Measurements from ENCODE around the gene ADCY2. TPM values are rescaled to one million over a fixed set of nuclear protein-coding genes. Genes with fewer than 3 reads are reported as not detected.
A peak's percentile ranks its signal among the peaks of the same experiment; 100 is the strongest.

The ADCY2 gene
- total RNA-seq, 1 experiment from 2014 or later: 17.3 TPM

- no peaks in the 10 kb centered on the region for H3K36me3 ChIP-seq (replicated peaks; ENCODE audit: control insufficient read depth, insufficient read depth, low read length)
- DNase-seq: no peak
- no peak overlapping the region for H3K4me3 ChIP-seq (ENCODE audit: insufficient read depth, low read depth, low read length)
- H3K27me3 ChIP-seq (ENCODE audit: control insufficient read depth, insufficient read depth, low read length): no peaks in the 10 kb centered on the region
These were observed 7.4 kb upstream of the ADCY2 start for GRCh38 chr5:7388553-7388952.

DNA sequence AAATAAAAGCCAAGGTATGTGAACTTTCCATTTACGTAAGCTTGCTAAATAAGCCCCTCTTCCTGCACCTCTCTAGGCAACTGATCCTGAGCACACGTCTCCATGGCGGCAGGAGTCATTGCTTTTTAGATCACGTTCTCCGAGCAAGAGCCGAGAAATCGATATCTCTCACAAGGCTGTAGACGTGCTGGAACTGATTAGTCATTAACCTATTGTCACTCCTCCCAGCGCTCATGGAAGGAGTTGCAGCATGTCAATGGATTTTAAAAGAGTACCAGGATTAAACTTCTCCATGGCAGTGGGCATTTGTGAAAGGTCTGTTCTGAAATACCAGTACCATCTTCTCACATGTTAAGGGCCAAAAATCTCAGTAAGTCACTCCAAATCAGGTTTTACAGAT is 4.7 kb upstream of the ADCY2 start:
- H3K4me3 ChIP-seq (ENCODE audit: insufficient read depth, low read depth, low read length): no peak overlapping the region
- no peaks in the 10 kb centered on the region for H3K36me3 ChIP-seq (replicated peaks; ENCODE audit: control insufficient read depth, insufficient read depth, low read length)
- DNase-seq: peak; percentile 35
- H3K27me3 ChIP-seq (ENCODE audit: control insufficient read depth, insufficient read depth, low read length): no peaks in the 10 kb centered on the region

DNA sequence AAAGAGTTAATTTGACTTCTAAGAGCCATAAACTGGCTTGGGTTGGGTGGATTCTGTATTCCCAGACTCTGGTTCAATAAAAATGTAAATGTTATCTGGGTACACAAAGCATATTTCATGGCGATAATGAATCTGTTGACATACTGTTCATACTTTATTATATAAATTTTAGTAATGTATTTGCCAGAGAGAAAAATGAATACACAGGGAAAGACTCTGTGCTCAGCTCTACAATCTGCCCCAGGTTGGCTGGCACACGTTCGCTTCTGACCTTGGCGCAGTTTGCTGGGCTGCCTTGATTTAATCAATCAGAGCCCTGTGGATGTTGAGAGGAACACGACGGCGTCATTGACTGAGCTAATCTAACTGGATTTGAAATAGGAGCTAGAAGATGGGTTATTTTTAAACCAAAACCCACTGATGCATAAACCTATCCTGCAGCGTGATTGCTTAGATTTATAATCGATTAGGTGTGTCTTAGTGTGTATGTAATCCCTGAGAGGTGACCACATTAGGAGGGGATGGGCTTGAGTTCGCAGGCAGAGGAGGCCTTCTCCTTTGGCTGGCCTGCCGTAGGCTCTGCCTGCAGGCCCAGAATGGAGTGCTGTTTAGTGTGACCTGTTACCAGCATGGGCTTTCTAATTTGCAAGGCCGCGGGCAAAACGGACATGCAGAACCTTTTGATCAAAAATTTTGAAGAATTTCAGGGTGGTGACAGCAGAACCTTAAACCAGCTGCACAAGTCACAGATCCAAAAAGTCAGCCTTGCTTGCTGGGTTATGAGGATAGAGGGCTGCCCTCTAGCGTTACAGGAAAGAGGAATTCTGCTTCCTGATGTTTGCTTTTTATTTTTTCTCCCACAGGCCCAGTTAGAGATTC is 3.9 kb upstream of the ADCY2 start:
- no peaks in the 10 kb centered on the region for H3K36me3 ChIP-seq (replicated peaks; ENCODE audit: control insufficient read depth, insufficient read depth, low read length)
- DNase-seq: peak; percentile 64
- H3K27me3 ChIP-seq (ENCODE audit: control insufficient read depth, insufficient read depth, low read length): no peaks in the 10 kb centered on the region
- no peak overlapping the region for H3K4me3 ChIP-seq (ENCODE audit: insufficient read depth, low read depth, low read length)

DNA sequence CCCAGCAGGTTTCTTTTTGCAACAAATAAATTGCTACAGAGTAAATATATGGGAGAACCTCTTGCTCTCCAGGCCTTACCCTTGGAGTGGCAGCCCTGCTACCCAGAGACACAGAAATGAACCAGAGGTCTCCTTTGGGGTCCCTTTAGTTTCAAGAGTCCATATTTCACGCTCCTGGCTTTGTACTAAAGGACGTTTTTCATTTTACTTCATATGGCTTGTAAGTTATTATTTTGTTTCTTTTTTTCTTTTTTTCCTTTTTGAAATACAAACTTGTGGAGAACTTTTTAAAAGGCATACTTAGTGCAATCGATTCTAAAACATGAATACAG is 3.3 kb upstream of the ADCY2 start:
- H3K4me3 ChIP-seq (ENCODE audit: insufficient read depth, low read depth, low read length): no peak overlapping the region
- no peaks in the 10 kb centered on the region for H3K36me3 ChIP-seq (replicated peaks; ENCODE audit: control insufficient read depth, insufficient read depth, low read length)
- DNase-seq: no peak
- H3K27me3 ChIP-seq (ENCODE audit: control insufficient read depth, insufficient read depth, low read length): no peaks in the 10 kb centered on the region

GRCh38 chr5:7393921-7394799 is 1.8 kb upstream of the ADCY2 start:
- Histone ChIP-seq H3K4me3 (ENCODE audit: insufficient read depth, low read depth, low read length) (peak overlapping the region; percentile 83), H3K36me3 (replicated peaks; ENCODE audit: control insufficient read depth, insufficient read depth, low read length) (no peaks in the 10 kb centered on the region; the same call in 1 of the 2 replicates), H3K27me3 (ENCODE audit: control insufficient read depth, insufficient read depth, low read length) (no peaks in the 10 kb centered on the region)
- DNase-seq: no peak

GRCh38 chr5:7394889-7395431 is 978 bp upstream of the ADCY2 start:
- Histone ChIP-seq H3K27me3 (ENCODE audit: control insufficient read depth, insufficient read depth, low read length) (no peaks in the 10 kb centered on the region), H3K36me3 (replicated peaks; ENCODE audit: control insufficient read depth, insufficient read depth, low read length) (no peaks in the 10 kb centered on the region; the same call in 1 of the 2 replicates), H3K4me3 (ENCODE audit: insufficient read depth, low read depth, low read length) (peak overlapping the region; percentile 83)
- peak; percentile 85 for DNase-seq

DNA sequence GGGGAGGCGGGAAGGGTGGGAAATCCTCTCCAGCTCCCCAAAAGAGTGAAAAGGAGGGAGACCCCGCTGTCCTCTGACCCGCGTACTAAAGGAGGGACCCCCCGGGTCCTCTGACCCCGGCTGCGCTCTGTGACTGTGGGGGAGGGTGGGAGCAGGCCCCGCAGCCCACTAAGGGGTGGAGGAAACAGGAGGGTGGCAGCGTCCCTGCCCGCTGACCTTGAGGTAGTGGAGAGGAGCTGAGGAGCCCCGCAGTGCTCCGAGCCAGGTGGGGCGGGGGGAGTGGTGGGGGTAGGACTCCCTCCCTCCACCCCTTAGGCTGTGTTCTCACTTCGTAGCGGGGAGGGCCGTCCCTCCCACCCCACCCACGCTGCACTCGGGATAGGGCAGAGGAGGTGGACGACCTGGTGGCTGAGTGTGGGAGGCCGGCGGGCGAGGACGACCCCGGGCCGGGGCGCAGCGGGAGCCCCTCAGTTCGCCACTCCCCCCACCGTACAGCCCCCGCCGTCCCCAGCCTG is 449 bp upstream of the ADCY2 start:
- Histone ChIP-seq H3K4me3 (ENCODE audit: insufficient read depth, low read depth, low read length) (peak overlapping the region; percentile 83), H3K27me3 (ENCODE audit: control insufficient read depth, insufficient read depth, low read length) (no peaks in the 10 kb centered on the region), H3K36me3 (replicated peaks; ENCODE audit: control insufficient read depth, insufficient read depth, low read length) (no peaks in the 10 kb centered on the region; the same call in 1 of the 2 replicates)
- peak; percentile 77 for DNase-seq

- DNase-seq: no peak
- Histone ChIP-seq H3K36me3 (replicated peaks; ENCODE audit: control insufficient read depth, insufficient read depth, low read length) (no peaks in the 10 kb centered on the region; the same call in 1 of the 2 replicates), H3K4me3 (ENCODE audit: insufficient read depth, low read depth, low read length) (peak overlapping the region; percentile 83), H3K27me3 (ENCODE audit: control insufficient read depth, insufficient read depth, low read length) (no peaks in the 10 kb centered on the region)
These were observed 946 bp downstream of the ADCY2 start for GRCh38 chr5:7396713-7397454.

DNA sequence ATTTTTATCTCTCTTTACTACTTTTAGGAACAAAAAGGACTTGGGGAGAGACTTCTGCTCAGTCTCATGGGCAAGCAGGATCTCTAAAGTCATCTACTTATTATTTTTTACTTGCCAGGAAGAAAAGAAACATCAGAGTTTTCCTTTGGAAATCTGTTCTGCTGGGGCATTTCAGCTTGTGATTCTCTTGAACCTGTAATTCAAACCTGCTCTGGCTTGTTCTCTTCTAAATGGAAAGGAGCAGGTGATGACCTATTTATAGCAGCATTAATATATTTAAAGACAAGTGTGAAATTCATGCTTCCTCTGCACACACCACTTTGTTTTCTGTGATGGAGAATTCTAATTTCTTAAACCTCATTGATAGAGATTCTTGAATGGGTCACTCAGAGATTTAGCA is 2.0 kb downstream of the ADCY2 start:
- DNase-seq: no peak
- peak overlapping the region; percentile 83 for H3K4me3 ChIP-seq (ENCODE audit: insufficient read depth, low read depth, low read length)
- no peaks in the 10 kb centered on the region; the same call in 1 of the 2 replicates for H3K36me3 ChIP-seq (replicated peaks; ENCODE audit: control insufficient read depth, insufficient read depth, low read length)
- no peaks in the 10 kb centered on the region for H3K27me3 ChIP-seq (ENCODE audit: control insufficient read depth, insufficient read depth, low read length)

DNA sequence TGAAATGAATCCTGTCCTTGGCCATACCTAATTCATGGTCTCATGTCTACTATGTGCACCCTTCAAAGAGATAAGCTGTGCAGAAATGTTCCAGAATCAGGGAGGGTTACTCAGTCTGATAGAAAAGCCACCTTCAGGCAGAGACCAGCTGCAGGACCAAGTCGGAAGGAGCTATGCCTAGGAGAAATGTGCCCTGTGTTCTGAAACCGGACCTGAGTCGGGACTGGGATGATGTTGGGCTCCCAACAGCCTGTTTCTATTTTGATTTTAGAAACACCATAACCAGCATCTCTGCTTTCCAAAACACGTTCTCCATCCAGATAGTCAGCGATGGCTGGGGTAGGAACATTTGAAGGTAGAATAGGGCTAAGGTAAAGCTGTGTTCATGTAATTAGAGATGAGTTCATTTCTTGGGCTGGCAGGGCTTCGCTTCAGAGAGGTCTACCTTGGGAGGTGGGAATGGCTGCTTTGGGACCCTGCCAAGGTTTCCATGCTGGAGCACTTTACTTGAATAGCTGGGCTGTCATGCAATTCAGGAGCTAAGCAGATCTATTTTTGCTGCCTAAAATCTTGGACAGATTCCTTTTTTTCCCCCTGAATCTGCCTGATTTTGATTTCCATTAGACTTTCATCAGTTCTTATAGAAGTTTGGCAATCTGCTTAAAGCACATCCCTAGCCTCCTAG is 2.8 kb downstream of the ADCY2 start:
- Histone ChIP-seq H3K36me3 (replicated peaks; ENCODE audit: control insufficient read depth, insufficient read depth, low read length) (no peaks in the 10 kb centered on the region; the same call in 1 of the 2 replicates), H3K27me3 (ENCODE audit: control insufficient read depth, insufficient read depth, low read length) (no peaks in the 10 kb centered on the region), H3K4me3 (ENCODE audit: insufficient read depth, low read depth, low read length) (peak overlapping the region; percentile 14; the same call in 1 of the 2 replicates)
- no peak for DNase-seq

DNA sequence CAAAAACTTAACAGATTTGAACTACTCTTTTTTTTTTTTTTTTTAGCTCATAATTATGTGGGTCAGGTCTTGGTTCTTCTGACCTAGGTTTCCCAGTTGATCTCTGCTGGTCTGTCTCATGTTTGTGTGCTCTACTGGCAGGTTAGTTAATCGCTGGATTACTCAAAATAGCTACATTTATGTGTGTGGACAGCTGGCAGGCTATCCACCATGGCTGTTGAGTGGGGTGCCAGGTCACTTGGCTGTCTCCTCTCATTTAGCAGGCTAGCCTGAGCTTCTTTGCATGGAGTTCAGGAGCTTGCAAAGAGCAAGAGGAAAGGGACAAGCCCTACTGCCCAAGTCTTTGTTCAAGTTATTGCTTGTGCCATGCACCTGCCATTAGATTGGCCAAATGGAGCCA is 9.3 kb downstream of the ADCY2 start:
- H3K27me3 ChIP-seq (ENCODE audit: control insufficient read depth, insufficient read depth, low read length): no peaks in the 10 kb centered on the region
- H3K4me3 ChIP-seq (ENCODE audit: insufficient read depth, low read depth, low read length): no peak overlapping the region
- no peaks in the 10 kb centered on the region; the same call in 1 of the 2 replicates for H3K36me3 ChIP-seq (replicated peaks; ENCODE audit: control insufficient read depth, insufficient read depth, low read length)
- no peak for DNase-seq

DNA sequence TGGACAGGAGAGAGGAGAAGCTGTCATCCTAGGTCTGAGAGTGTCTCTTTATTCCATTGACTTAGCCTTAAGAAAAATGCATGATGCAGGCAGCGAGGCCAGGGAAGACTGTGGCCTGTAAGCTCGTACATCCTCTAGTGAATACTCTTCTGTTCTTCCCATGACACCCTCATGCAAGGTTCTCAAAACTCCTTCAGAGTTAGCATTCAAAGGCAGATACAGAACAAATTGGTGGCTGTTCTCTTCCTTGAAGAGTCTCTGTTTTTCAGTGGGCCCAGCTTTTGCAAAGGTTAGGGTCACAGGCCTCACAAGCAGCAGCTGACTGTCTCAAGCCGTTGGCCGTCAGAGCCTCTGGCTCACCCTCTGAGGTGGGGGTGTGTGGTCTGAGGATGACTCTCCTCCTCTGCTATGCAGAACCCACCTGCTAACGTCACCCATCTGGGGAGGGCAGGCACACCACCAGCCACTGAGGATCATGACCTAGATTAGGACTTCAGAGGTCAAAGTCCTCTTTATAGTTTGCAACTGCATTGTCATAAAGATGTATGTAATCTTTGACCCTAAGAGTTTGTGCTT is 15.1 kb downstream of the ADCY2 start:
- peak; percentile 35 for DNase-seq
- Histone ChIP-seq H3K27me3 (ENCODE audit: control insufficient read depth, insufficient read depth, low read length) (no peaks in the 10 kb centered on the region), H3K4me3 (ENCODE audit: insufficient read depth, low read depth, low read length) (no peak overlapping the region), H3K36me3 (replicated peaks; ENCODE audit: control insufficient read depth, insufficient read depth, low read length) (peaks cover 6% of the 10 kb centered on the region)

GRCh38 chr5:7412409-7412808 is 16.5 kb downstream of the ADCY2 start:
- no peak for DNase-seq
- no peaks in the 10 kb centered on the region for H3K27me3 ChIP-seq (ENCODE audit: control insufficient read depth, insufficient read depth, low read length)
- H3K36me3 ChIP-seq (replicated peaks; ENCODE audit: control insufficient read depth, insufficient read depth, low read length): peaks cover 7% of the 10 kb centered on the region

More at GRCh38 chr5:7412409-7412808, 16.5 kb downstream of the ADCY2 start:
- no peak overlapping the region for H3K4me3 ChIP-seq (ENCODE audit: insufficient read depth, low read depth, low read length)
